Erythroblast (primary cell): Measurements from ENCODE around the gene SLC46A2.
A peak's percentile ranks its signal among the peaks of the same experiment; 100 is the strongest.

Experiments used
- DNase-seq, 2 experiments: peaks; one replicate each; lab custom pipeline; 2025; lab: John Stamatoyannopoulos, UW
- GATA1 ChIP-seq: IDR thresholded peaks from 2 replicates; pipeline ENCODE4 v1.6.1; 2011; ENCODE audit warnings: low read depth, mild to moderate bottlenecking, control low read depth, low read length, moderate library complexity
- POLR2A ChIP-seq: IDR thresholded peaks from 2 replicates; pipeline ENCODE4 v1.6.1; 2011; ENCODE audit warnings: mild to moderate bottlenecking, low read length

The SLC46A2 gene

GRCh38 chr9:112873773-112874405 is 16.8 kb downstream of the SLC46A2 start:
- no peak for DNase-seq

DNA sequence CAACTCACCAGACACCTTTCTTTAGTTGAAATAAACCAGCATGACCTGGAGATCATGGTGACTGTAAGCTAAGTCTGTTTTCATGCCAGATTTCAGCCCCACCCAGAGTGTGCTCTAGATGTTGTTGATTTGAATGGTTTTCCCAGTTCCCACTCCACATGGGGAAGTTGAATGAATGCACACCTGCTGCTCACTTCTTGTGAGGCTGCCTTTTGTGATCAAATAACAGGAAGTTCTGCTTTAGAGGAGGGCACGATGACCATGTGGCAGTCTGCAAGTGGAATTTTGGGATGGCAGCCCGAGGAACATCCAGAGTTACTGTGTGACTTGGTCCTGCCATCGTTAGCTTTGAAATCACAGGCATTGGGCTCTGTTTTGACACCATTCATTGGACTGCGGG is 18.7 kb downstream of the SLC46A2 start:
- DNase-seq, result no peak
- TF ChIP-seq GATA1 (no peak), POLR2A (no peak)

More at GRCh38 chr9:112873773-112874405, 16.8 kb downstream of the SLC46A2 start:
- TF ChIP-seq GATA1, result no peak
- TF ChIP-seq POLR2A, result no peak

DNA sequence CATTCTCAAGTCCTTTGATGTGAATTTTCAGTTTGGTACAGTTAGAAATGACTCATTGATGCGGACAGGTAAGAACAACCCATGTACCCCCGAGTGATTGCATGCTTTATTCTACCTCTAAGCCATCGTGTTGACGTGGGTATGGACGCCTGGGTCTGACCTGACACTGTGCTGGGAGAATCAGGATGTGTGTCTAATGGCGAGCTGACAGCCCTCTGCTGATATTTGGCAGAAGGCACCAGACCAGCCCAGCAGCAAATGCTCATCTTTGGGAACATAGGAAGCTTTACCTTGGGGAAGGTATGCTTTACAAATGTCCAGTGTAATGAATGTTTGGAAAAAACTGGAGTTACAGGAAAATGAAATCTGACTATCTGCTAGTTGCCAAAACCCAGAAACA is 20.1 kb downstream of the SLC46A2 start:
- DNase-seq, result no peak
- TF ChIP-seq GATA1 (no peak), POLR2A (no peak)

DNA sequence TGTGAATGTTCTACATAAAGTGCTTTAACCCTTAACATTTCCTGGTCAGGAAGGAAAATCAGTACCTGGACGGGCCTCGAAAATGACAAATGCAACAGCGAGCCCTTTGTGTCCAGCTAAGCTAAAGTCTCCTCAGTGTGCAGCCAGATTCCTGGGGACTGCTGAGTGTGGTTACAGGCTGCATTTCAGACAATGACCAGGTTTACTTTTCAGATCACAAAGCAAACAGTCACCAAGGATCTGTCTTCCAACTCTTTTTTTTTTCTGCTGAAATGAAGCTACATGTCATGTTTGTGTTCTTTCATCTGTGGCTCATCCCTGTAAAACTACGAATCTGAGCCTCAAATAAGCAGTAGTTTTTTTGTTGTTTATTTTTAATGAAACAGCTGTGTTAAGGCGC is 20.8 kb downstream of the SLC46A2 start:
- TF ChIP-seq POLR2A (no peak), GATA1 (no peak)
- no peak for DNase-seq

DNA sequence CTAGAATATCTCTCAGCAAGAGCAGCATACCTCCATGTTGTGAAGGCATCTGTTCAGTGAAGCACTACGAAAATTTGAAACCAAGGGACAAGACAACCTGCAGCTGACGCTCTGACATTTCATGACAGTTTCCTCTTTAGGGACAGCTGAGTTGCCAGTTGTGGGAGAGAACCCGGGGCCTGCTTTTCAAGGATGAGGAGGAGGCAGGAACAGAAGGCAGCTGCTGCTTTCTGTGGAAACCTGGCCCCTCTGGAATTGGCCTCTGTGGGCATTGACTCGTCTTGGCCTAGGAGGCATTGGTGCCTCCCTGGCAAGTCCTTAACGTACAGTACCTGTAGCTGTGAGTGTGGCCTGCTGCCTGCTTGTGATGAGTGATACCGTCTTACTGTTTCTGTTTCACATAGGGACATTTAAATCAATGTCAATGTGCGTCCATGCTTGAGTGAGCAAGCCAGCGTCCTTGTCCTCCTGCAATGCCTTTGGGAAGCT is 21.6 kb downstream of the SLC46A2 start:
- TF ChIP-seq POLR2A (no peak), GATA1 (no peak)

GRCh38 chr9:112868461-112868860 is 22.2 kb downstream of the SLC46A2 start:
- DNase-seq, result no peak
- TF ChIP-seq GATA1 (no peak), POLR2A (no peak)

More for the DNA sequence above, 21.6 kb downstream of the SLC46A2 start:
- no peak for DNase-seq

GRCh38 chr9:112867275-112867991 is 23.2 kb downstream of the SLC46A2 start:
- peak; percentile 16 to 30 for DNase-seq
- TF ChIP-seq GATA1 (no peak), POLR2A (no peak)

DNA sequence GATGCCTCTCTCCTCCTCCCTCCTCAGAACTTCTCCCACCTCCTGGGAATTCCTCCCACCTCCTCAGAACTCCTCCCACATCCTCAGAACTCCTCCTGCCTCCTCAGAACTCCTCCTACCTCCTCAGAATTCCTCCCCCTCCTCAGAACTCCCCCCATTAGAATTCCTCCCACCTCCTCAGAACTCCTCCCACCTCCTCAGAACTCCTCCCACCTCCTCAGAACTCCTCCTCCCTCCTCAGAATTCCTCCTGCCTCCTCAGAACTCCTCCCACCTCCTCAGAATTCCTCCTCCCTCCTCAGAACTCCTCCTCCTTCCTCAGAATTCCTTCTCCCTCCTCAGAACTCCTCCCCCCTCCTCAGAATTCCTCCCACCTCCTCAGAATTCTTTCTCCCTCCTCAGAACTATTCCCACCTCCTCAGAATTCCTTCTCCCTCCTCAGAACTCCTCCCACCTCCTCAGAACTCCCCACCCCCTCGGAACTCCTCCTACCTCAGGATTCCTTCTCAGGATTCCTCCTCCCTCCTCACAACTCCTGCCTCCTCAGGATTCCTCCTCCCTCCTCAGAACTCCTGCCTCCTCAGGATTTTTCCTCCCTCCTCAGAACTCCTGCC is 23.9 kb downstream of the SLC46A2 start:
- no peak for DNase-seq
- TF ChIP-seq GATA1 (no peak), POLR2A (no peak)

- TF ChIP-seq GATA1 (no peak), POLR2A (no peak)
- no peak for DNase-seq
These were observed 25.7 kb downstream of the SLC46A2 start for GRCh38 chr9:112864982-112865381.

DNA sequence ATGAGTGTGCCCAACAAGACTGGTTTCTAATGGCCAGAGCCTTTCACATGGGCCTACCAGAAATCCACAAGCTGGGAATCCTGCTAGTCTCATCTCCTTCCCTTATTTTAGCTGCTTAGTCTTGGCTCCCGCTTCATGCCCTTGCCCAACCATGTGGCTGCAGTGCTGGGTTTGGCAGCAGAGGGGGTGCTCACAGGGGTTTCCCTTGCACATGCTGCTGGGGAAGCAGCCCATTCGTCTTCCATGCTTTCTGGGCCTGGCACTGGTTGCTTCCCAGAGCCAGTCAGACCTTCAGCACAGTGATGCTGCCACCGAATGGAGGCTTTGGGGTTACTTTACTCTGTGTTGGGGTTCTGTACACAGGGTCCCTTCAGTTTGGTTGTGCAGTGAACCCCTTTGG is 26.3 kb downstream of the SLC46A2 start:
- DNase-seq, result no peak
- no peak for TF ChIP-seq GATA1
- no peak for TF ChIP-seq POLR2A

DNA sequence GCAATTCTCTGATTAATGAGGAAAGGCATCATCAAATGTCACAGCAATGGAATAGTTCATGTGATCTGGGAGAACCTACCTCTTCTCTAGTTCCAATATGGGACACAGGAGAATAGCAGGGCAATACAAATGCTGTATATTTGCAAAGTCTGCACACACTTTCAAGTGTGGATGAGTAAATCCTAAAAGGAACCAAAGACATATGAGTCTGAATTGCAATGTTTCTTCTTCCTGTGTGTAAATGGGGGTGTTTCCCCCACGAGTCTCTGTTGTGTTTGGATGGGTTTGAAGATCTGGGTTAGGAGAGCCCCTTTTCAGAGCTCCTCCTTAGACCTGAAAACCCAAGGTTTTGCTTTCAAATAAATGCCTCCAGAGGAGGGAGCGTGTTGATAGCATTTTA is 26.9 kb downstream of the SLC46A2 start:
- TF ChIP-seq GATA1 (no peak), POLR2A (no peak)
- no peak for DNase-seq

DNA sequence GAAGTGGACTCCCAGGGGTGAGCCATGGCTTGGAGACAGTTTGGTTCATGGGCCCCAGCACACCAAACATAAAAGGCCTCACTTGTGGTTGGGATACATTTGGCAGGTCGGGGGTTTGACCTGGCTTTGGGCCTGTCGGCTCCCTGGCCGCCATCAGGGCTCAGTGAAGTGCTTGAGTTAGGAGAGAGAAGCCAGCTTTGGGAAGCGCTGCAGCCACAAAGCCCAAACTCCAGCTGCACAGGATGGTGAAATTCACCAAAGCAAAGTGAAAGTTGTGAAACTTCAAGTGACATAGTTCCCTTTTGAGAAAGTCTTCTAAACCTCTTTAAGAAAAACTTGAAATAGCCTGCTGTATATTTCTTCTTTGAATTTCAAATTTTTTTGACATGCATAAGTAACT is 27.5 kb downstream of the SLC46A2 start:
- TF ChIP-seq GATA1 (no peak), POLR2A (no peak)
- no peak for DNase-seq

DNA sequence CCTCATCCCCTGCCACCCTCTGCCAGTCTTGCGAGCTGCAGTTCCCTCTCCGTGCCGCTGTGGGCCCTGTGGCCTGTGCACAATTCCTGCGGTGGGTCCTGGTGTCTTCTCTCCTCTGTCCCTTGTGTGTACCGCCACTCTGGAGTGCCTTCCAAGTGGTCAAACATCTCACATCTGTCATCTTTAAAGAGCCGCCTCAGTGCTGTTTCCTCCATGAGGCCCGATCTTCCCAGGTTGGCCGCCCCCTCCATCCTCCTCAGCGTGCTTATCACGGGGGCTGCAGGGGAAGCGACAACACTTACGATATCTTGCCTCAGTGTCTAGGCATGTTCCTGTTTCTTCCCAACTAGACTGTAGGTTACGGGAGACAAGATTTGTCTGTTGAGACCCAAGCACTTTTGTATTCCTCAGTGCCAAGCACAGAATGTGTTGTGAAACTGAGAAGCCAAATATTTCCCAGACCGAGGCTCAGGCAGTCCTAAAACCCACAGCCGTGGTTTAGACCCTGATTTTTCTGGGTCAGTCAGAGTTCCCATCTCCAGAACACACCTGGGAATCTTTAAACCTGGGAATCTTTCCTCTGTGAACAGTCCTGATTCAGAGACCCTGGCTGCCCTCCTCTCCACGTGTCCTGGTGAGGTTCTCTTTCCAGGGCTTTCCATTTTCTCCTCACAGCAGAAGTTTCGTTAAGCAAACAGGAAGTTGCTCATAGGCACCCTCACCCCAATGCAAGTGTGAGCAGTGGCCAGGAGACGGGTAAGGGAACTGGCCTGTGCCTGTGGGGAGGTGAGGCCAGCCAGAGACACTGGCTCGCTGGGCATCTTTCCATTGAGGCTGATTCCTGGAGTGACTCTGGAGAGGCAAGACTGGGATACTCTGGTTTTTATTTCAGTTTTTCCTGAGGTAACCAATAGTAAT is 28.8 kb downstream of the SLC46A2 start:
- DNase-seq, result no peak
- TF ChIP-seq POLR2A, result no peak
- no peak for TF ChIP-seq GATA1
